HL-60 (cell line): ENCODE results near the gene ASB5.

Experiments used
- DNase-seq, 2 experiments: peaks; one replicate each; pipeline ENCODE4 v3.0.0-alpha.2; 2010 to 2020; ENCODE audit warnings: low read depth in 1 of 2, low spot score in 1 of 2
- H3K27ac ChIP-seq: fragments of 250-450 bp; sonication (Bioruptor Pico); replicated peaks from 2 replicates; pipeline ENCODE4 v1.5.1; 2020; ENCODE audit warnings: mild to moderate bottlenecking, moderate library complexity
- H3K27me3 ChIP-seq: fragments of 250-450 bp; sonication (Bioruptor Pico); 2 replicates; pipeline ENCODE4 v1.5.1; 2021; ENCODE audit warnings: mild to moderate bottlenecking, moderate library complexity; ENCODE audit not compliant: insufficient read depth, poor library complexity, severe bottlenecking
- H3K4me3 ChIP-seq: replicated peaks from 2 replicates; pipeline ENCODE4 v1.5.1; 2011; ENCODE audit warnings: mild to moderate bottlenecking, control low read depth, low read length; ENCODE audit not compliant: insufficient read depth
- GABPA ChIP-seq: IDR thresholded peaks from 2 replicates; pipeline ENCODE4 v1.6.1; 2012; ENCODE audit warnings: low read depth
- POLR2AphosphoS5 ChIP-seq: IDR thresholded peaks from 2 replicates; pipeline ENCODE4 v1.6.1; 2012; ENCODE audit warnings: low read depth
- SPI1 ChIP-seq: IDR thresholded peaks from 2 replicates; pipeline ENCODE4 v1.6.1; 2012; ENCODE audit warnings: low read depth, mild to moderate bottlenecking, borderline replicate concordance
- TF ChIP-seq, protein P1 (sequence below): IDR thresholded peaks from one replicate; pipeline ENCODE4 v1.5.1; 2011; ENCODE audit warnings: low read length, control low read depth, inconsistent platforms; ENCODE audit not compliant: insufficient read depth
- TF ChIP-seq, protein P2 (sequence below): IDR thresholded peaks from 2 replicates; pipeline ENCODE4 v1.6.1; 2012; ENCODE audit warnings: low read depth; ENCODE audit not compliant: insufficient replicate concordance

Gene ASB5

DNA sequence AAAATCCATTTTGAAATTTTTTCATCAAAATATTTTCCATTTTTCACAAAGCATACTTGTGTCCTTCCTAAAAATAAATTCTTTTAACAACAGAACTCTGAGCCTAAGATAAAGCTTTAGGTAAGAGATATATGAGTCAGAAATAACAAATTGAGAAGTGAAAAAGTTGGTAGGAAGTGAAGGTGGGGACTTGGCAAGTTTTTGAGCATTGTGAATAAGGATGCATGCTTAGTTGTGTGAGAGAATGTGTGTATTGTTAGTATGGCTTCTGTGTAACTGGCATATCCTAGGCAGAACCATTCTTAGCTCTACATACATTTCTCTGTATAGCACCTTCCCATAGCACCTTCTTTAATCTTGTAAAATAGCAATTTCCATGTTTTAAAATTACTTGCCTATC is 6.8 kb downstream of the ASB5 start:
- no peak overlapping the region for H3K27ac ChIP-seq
- no peak for DNase-seq
- no peaks in the 10 kb centered on the region for H3K27me3 ChIP-seq
- no peak overlapping the region for H3K4me3 ChIP-seq
- TF ChIP-seq POLR2AphosphoS5, result no peak

GRCh38 chr4:176261481-176261880 is 7.5 kb downstream of the ASB5 start:
- no peak for DNase-seq
- TF ChIP-seq GABPA (no peak), POLR2AphosphoS5 (no peak), SPI1 (no peak)
- TF ChIP-seq, protein P1, sequence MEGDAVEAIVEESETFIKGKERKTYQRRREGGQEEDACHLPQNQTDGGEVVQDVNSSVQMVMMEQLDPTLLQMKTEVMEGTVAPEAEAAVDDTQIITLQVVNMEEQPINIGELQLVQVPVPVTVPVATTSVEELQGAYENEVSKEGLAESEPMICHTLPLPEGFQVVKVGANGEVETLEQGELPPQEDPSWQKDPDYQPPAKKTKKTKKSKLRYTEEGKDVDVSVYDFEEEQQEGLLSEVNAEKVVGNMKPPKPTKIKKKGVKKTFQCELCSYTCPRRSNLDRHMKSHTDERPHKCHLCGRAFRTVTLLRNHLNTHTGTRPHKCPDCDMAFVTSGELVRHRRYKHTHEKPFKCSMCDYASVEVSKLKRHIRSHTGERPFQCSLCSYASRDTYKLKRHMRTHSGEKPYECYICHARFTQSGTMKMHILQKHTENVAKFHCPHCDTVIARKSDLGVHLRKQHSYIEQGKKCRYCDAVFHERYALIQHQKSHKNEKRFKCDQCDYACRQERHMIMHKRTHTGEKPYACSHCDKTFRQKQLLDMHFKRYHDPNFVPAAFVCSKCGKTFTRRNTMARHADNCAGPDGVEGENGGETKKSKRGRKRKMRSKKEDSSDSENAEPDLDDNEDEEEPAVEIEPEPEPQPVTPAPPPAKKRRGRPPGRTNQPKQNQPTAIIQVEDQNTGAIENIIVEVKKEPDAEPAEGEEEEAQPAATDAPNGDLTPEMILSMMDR, result no peak
- TF ChIP-seq, protein P2, sequence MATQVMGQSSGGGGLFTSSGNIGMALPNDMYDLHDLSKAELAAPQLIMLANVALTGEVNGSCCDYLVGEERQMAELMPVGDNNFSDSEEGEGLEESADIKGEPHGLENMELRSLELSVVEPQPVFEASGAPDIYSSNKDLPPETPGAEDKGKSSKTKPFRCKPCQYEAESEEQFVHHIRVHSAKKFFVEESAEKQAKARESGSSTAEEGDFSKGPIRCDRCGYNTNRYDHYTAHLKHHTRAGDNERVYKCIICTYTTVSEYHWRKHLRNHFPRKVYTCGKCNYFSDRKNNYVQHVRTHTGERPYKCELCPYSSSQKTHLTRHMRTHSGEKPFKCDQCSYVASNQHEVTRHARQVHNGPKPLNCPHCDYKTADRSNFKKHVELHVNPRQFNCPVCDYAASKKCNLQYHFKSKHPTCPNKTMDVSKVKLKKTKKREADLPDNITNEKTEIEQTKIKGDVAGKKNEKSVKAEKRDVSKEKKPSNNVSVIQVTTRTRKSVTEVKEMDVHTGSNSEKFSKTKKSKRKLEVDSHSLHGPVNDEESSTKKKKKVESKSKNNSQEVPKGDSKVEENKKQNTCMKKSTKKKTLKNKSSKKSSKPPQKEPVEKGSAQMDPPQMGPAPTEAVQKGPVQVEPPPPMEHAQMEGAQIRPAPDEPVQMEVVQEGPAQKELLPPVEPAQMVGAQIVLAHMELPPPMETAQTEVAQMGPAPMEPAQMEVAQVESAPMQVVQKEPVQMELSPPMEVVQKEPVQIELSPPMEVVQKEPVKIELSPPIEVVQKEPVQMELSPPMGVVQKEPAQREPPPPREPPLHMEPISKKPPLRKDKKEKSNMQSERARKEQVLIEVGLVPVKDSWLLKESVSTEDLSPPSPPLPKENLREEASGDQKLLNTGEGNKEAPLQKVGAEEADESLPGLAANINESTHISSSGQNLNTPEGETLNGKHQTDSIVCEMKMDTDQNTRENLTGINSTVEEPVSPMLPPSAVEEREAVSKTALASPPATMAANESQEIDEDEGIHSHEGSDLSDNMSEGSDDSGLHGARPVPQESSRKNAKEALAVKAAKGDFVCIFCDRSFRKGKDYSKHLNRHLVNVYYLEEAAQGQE, result no peak
- no peaks in the 10 kb centered on the region for H3K27me3 ChIP-seq
- H3K4me3 ChIP-seq, result no peak overlapping the region
- H3K27ac ChIP-seq, result no peak overlapping the region

DNA sequence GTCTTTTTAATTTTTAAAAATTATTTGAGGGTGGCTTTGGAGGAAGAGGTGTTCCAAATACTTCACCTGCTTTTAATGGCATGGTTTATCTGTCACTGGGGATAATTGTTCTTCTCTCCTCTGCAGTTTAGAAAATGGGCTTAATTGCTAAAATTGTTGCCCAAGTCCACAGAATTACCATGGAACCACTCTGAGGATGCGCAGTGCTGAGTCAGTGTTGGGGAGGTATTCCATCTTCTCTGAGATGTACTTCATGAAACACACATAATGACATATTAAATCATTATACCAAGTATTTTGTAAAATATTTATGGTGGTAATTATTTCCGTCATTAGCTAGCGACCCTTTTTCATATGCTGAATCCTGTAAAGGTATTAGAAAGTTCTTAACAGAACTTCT is 8.0 kb downstream of the ASB5 start:
- Histone ChIP-seq H3K27ac (no peak overlapping the region), H3K27me3 (no peaks in the 10 kb centered on the region), H3K4me3 (no peak overlapping the region)
- TF ChIP-seq POLR2AphosphoS5, result no peak
- TF ChIP-seq, protein P2, result no peak
- TF ChIP-seq, protein P1, result no peak
- no peak for TF ChIP-seq GABPA
- no peak for TF ChIP-seq SPI1
- no peak for DNase-seq

DNA sequence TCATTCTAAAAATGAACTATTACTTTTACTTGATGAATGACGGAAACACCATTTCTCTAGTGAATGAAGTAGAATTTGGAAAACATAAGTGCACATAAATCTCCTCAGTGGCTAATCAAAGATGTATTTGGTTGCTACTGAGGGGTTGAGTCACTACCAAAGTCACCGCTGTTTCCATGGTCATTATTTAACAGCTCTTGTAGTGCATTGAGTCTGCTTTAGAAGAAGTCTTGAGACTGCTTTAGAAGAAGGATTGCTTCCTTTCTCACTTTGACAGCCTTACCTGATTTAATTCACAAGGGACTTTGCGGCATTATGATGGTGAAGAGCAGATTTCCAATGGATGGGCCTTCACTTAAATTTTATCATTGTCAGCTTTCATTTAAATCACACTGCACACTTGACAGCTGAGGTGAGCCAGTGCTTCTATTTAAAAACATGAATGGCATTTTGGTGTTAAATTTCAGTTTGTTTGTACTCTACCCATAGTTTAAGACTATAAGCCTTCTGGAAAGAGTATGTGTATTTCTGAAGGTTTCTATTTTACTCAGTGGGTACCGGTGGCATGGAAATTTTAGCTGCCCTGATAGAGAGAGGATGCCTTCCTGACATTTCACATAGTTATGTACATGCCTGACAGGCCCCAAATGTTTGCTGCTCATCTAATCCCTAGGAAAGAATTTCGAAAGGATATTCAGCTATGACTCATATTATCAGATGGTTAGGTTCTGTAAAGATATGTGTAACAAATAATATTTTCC is 9.5 kb downstream of the ASB5 start:
- Histone ChIP-seq H3K27ac (no peak overlapping the region), H3K27me3 (no peaks in the 10 kb centered on the region), H3K4me3 (no peak overlapping the region)
- DNase-seq, result no peak
- TF ChIP-seq POLR2AphosphoS5, result no peak
- TF ChIP-seq, protein P2, result no peak
